Limb (tissue), 2 donors: ENCODE data around the gene KRTAP19-5.
"Not testable (repeated sequence)": the region's sequence is repeated elsewhere in the genome, so short reads cannot be mapped to it uniquely, and the experiment has no call there.

Source experiments
- DNase-seq, 2 donors: peaks; one replicate each; pipeline ENCODE4 v3.0.0-alpha.2; 2016; ENCODE audit errors: extremely low spot score in 2 of 2

The KRTAP19-5 gene

GRCh38 chr21:30502041-30502440 is at the start of gene KRTAP19-5:
Gene KRTAP19-5, minus strand, starts transcription at chr21:30502141. Its CDS starts 51 bp downstream, at chr21:30502090.
- no peak for DNase-seq

DNA sequence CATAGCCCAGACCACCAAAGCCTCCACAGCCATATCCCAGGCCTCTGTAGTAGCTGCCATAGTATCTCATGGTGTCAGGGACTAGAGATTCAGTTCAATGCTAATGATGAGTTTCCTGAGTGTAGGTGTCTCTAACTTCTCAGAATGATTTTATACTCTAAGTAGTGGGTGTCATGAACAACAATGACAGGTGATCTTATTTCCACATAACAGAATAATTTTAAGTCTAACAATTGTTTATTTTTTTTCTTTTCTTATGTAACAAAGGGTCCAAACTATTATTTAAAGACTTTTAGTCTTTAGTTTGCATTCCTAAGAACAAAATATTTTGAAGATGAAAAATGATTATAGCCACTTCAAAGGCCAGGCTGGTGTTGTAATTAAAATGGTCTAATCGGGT is 39.8 kb upstream of the KRTAP19-5 start, which contains the start of gene KRTAP19-6:
Gene KRTAP19-6, minus strand, starts transcription at position 101 of the 400 bp plus-strand sequence. Its CDS starts 31 bp downstream, at position 70.
- no peak for DNase-seq

- DNase-seq, result no peak
Observed at GRCh38 chr21:30518876-30519275, 16.9 kb upstream of the KRTAP19-5 start.

- DNase-seq, result no peak
Observed at GRCh38 chr21:30515681-30516080, 13.7 kb upstream of the KRTAP19-5 start.

- DNase-seq, result not testable (repeated sequence)
Observed at GRCh38 chr21:30505621-30506205, 3.8 kb upstream of the KRTAP19-5 start.

DNA sequence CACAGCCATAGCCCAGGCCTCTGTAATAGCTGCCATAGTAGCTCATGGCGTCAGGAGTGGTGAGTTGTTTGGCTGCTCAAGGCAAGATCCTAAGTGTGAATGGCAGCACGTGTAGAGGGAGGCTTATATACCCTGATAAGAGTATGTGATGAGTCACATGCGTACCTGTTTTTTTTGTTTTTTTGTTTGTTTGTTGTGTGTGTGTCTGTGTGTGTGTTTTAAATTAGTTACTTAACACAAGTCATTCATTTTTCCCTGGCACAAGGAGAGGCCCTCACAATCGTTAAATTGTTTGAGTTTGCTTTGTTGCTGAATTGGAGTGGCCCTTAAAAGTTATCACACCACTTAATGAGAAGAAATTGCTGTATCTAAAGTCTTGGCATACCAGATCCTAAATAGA is 4.9 kb downstream of the KRTAP19-5 start, which contains the start of gene KRTAP19-4:
Gene KRTAP19-4, minus strand, starts transcription at position 101 of the 400 bp plus-strand sequence. Its CDS starts 55 bp downstream, at position 46.
- no peak for DNase-seq

- no peak for DNase-seq
Observed at GRCh38 chr21:30491963-30492428, 9.9 kb downstream of the KRTAP19-5 start, which contains the start of gene KRTAP19-3. Gene KRTAP19-3, minus strand, starts transcription at chr21:30492013. Its CDS starts 56 bp downstream, at chr21:30491957.

DNA sequence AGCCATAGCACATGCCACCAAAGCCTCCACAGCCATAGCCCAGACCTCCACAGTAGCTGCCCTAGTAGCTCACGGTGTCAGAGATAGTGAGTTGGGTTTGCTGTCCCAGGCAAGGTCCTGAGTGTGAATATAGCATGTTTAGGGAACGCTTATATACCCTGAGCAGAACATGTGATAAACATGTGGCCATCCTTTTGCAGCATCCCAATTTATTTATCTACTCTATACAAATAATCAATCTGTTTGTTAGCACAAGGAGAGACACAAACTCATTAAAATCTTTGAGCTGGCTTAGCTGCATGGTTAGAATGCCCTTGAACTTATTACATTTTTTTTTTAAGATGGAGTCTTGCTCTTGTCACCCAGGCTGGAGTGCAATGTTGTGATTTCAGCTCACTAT is 14.6 kb downstream of the KRTAP19-5 start, which contains the start of gene KRTAP19-2:
Gene KRTAP19-2, minus strand, starts transcription at position 101 of the 400 bp plus-strand sequence. Its CDS starts 88 bp downstream, at position 13.
- DNase-seq, result no peak

DNA sequence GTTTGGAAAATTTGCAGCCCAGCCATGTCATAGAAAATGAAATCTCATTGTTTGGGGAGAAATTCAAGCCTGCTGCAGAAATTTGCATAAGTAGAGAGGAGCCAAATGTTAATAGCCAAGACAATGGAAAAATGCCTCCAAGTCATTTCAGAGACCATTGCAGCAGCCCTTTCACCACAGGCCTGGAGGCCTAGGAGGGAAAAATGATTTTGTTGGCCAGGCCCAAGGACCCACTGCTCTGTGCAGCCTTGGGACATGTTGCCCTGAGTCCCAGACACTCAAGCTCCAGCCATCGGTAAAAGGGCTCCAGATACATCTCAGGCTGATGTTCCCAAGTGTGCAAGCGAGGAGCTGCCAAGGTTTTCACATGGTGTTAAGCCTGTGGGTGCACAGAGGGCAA is 15.8 kb downstream of the KRTAP19-5 start:
- no peak for DNase-seq

DNA sequence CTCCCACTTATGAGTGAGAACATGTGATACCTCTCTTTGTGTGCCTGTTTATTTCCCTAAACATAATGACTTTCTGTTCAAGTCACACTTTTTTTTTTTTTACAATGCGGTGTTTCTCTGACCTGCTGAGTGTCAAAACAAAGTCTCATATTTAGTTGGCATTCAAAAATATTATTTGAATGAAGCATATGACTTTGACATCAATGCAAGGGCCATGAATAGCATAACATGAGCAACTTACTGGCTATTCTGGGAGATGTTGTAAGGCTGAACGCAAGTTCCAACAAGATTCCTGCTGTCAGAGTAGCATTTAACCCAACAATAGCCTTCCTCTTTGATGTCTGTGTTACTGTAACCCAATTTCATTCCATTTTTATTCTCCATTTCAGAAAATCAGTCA is 19.8 kb downstream of the KRTAP19-5 start:
- no peak for DNase-seq

GRCh38 chr21:30480145-30480544 is 21.8 kb downstream of the KRTAP19-5 start, which contains the start of gene KRTAP19-1:
Gene KRTAP19-1, minus strand, starts transcription at chr21:30480367. Its CDS starts 50 bp downstream, at chr21:30480317.
- no peak for DNase-seq

DNA sequence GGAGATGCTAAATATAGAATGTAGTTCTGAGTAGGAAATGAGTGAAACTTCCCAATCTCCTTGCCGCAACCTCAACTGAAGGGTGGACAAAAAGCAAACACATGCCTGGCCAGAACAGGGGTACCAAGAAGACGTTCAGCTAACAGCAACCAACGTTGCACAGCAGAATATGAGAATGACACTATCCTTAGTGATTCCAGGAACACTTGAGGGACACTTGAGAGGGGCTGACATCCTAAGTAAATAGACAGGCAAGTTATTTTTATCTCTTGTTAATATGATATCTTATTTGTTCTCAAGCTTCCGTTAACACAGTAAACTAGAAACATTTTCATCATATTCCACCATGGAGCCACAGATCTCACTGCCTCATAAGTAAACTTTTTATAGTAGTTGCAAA is 22.7 kb downstream of the KRTAP19-5 start:
- no peak for DNase-seq

GRCh38 chr21:30478004-30478403 is 23.9 kb downstream of the KRTAP19-5 start:
- no peak for DNase-seq

DNA sequence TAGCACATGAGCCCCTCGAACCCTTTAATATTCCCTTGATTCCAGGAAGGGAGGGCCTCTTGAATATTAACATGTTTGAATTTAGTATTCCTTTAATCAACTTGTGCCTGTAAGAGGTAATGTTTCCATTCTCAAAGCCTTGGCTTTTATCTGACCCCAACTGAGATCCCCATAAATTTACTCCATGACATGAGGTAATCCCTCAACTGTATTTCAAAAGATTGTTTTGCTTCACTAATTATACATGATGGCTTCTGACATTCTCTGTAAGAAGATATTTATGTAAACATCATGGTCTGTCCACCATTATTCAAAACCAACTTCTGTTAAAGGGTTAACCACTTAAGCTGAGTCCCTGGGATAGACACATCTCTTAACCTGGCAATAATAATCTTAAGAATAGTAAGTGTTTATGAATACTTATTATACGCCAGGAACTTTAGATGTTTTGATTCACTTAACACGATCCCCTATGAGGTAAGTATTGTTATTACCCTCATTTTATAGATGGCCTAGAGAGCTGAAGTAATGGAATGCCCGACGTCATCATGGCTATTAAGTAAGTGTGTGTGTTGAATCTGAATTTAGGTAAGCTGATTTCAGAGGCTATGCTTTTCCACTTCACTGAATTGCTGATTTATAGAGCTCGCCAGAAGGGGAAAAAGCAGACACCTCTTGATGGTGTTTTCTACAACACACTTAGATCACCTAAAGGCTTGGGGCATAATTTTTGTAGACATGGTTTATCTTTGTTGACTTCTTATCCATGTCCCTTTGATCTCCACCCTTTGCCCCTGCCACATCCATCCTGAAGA is 32.8 kb downstream of the KRTAP19-5 start:
- DNase-seq, result no peak

GRCh38 chr21:30463713-30464112 is 38.2 kb downstream of the KRTAP19-5 start:
- no peak for DNase-seq
